WI38 (cell line): ENCODE results near the gene TIMM22.
A peak's percentile ranks its signal among the peaks of the same experiment; 100 is the strongest.
"Not testable (repeated sequence)": the region's sequence is repeated elsewhere in the genome, so short reads cannot be mapped to it uniquely, and the experiment has no call there.

Source experiments
- H3K4me3 ChIP-seq: 2 replicates; pipeline ENCODE4 v1.5.1; 2011; ENCODE audit warnings: low read depth, mild to moderate bottlenecking, control low read depth, low read length
- CTCF ChIP-seq: IDR thresholded peaks from 2 replicates; pipeline ENCODE4 v1.5.1; 2012; ENCODE audit warnings: low read depth, mild to moderate bottlenecking, control low read depth, low read length

Gene TIMM22

GRCh38 chr17:996554-997344, at the start of gene TIMM22:
Gene TIMM22 (plus strand): TSS chr17:997129. CDS start chr17:997143, 14 bp downstream.
- H3K4me3 ChIP-seq, result peak within 1 kb of the TSS; percentile 99
- peak; percentile 86 for TF ChIP-seq CTCF

- TF ChIP-seq CTCF, result no peak
Measured at GRCh38 chr17:948284-948852, 48.6 kb upstream of the TIMM22 start.

GRCh38 chr17:949623-950303, 47.2 kb upstream of the TIMM22 start:
- no peak for TF ChIP-seq CTCF

More at GRCh38 chr17:948284-948852, 48.6 kb upstream of the TIMM22 start:
- no peak overlapping the region for H3K4me3 ChIP-seq

GRCh38 chr17:951325-952132, 45.4 kb upstream of the TIMM22 start:
- peak overlapping the region; percentile 44 for H3K4me3 ChIP-seq
- no peak for TF ChIP-seq CTCF

More at GRCh38 chr17:949623-950303, 47.2 kb upstream of the TIMM22 start:
- no peak overlapping the region for H3K4me3 ChIP-seq

GRCh38 chr17:952592-952991, 44.3 kb upstream of the TIMM22 start:
- H3K4me3 ChIP-seq, result not testable (repeated sequence)

- no peak overlapping the region for H3K4me3 ChIP-seq
- TF ChIP-seq CTCF, result no peak
Measured at GRCh38 chr17:953767-954166, 43.2 kb upstream of the TIMM22 start.

GRCh38 chr17:954431-955164, 42.3 kb upstream of the TIMM22 start:
- H3K4me3 ChIP-seq, result no peak overlapping the region
- TF ChIP-seq CTCF, result no peak
